ENCODE results near the gene GRM8.

GRCh38 chr7:127250312-127251035 lies 2.3 kb downstream of the GRM8 start:
- no peak for TF ChIP-seq POLR2A (IDR thresholded peaks at IDR 0.05)
- TF ChIP-seq CTCF (IDR thresholded peaks at IDR 0.05): no peak
